HG02610 (cell line): ENCODE data around the gene SYAP1.
A peak's percentile ranks its signal among the peaks of the same experiment; 100 is the strongest.
"Not testable (repeated sequence)": the region's sequence is repeated elsewhere in the genome, so short reads cannot be mapped to it uniquely, and the experiment has no call there.

Experiments used
- ATAC-seq: cut with Tn5 transposase; IDR thresholded peaks from one replicate; pipeline ENCODE4 v1.9.1; 2021; ENCODE audit warnings: mild to moderate bottlenecking, moderate library complexity; ENCODE audit not compliant: unreplicated experiment

Gene SYAP1, protein sequence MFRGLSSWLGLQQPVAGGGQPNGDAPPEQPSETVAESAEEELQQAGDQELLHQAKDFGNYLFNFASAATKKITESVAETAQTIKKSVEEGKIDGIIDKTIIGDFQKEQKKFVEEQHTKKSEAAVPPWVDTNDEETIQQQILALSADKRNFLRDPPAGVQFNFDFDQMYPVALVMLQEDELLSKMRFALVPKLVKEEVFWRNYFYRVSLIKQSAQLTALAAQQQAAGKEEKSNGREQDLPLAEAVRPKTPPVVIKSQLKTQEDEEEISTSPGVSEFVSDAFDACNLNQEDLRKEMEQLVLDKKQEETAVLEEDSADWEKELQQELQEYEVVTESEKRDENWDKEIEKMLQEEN

DNA sequence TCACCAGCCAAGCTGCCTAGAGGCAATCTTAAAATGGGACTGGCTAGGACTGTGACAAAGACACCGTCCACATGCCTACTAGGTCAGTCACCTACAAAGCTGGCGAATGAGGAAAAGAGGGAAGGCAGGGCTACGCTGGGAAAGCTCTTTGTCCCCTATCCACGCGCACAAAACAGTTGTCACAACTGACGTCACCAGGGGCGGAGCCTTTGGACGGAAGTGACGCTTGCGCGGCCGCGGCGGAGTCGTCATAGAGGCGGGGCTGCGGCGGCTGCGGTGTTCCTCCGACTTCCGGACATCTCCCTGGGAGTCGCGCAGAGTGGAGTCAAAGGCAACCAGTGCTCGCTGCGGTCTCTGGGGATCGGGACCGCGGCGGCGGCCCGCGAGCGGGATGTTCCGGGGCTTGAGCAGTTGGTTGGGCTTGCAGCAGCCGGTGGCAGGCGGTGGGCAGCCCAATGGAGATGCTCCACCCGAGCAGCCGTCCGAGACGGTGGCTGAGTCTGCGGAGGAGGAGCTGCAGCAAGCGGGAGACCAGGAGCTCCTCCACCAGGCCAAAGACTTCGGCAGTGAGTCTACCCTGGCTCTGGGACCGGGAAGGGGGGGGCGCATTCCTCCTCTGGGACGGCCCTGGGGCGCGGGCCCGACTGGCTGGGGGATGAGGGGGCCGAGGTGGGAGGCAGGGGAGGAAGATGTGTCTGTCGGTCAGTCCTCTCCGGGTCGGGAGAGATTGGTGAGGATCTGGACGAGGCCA is at the start of gene SYAP1:
Gene SYAP1, plus strand, starts transcription at position 279 of the 751 bp plus-strand sequence. Its CDS starts 113 bp downstream, at position 392.
- ATAC-seq: peak; percentile 99

DNA sequence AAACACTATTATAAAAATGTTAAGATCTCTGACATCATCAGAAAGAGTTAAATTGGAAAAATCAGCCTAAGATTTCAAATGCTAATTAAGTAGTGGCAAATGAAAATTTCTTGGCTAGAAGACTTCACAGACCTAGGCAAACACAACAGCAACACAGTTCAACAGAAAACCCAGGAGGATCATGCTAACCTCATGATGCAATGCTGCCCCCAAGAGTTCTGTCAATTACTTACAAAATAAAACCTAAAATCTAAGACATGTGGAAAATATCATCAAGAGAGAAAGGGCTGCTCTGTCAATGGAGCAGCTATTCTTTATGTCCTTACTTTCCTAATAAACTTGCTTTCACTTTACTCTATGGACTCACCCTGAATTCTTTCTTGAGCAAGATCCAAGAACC is 48.4 kb upstream of the SYAP1 start:
- ATAC-seq: no peak

DNA sequence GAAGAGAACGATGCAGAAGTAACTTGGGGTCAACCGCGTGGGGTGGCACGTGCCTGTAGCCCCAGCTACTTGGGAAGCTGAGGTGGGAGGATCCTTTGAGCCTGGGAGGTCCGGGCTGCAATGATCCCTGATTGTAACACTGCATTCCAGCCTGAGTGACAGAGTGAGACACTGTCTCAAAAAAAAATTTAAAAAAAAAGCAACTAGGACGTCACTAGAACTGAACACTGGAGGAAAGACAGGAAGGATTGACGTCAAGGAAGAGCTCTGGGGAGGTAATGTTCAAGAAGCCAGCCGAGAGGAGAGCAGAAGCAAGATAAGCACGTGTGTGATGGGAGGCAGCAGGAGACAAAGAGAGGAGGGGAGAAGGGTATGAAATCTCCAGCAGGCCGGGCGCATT is 40.7 kb upstream of the SYAP1 start:
- no peak for ATAC-seq

- ATAC-seq: no peak
These were observed 36.3 kb upstream of the SYAP1 start for GRCh38 chrX:16683007-16683664.

DNA sequence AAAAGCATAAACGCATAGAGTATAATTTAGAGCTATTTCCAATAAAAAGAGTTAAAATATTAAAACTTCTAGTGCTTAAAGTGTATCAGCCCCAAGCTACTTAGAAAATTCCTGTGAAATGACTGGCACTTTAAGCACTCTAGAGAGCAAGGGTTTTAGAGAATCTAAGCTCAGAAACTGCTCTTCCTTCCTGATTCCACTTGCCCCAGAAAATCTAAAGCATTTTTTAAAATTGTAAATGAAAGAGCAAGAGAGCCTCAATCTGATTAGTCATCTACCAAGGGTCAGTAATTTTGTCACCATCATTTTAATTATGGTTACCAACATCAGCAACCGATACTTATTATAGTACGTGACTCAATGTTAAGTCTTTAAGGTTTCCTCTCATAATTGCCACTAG is 31.9 kb upstream of the SYAP1 start:
- no peak for ATAC-seq

DNA sequence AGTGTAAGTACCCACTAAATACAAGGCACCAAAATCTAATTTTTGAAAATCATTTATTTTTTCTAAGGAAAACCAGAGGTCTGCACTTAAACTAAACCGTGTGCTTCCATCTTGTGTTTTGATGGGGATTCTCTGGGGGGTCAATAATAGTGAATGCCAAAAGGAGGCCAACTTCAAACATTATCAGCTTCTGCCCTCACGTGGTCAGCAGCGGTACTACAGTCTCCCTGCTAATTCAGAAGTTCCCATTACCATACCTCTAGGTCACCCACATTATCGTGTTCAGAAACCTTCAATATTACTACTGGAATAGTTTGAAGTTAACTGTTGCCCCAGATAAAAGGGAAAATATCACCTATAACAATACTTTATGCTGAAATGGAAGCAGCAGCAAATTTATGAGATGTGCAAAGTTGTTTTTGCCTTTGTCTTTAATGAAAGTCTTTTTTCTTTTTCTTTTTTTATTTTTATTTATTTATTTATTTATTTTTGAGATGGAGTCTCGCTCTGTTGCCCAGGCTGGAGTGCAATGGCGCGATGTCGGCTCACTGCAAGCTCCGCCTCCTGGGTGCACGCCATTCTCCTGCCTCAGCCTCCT is 24.2 kb upstream of the SYAP1 start:
- no peak for ATAC-seq

GRCh38 chrX:16696956-16697355 is 22.5 kb upstream of the SYAP1 start:
- ATAC-seq: no peak

DNA sequence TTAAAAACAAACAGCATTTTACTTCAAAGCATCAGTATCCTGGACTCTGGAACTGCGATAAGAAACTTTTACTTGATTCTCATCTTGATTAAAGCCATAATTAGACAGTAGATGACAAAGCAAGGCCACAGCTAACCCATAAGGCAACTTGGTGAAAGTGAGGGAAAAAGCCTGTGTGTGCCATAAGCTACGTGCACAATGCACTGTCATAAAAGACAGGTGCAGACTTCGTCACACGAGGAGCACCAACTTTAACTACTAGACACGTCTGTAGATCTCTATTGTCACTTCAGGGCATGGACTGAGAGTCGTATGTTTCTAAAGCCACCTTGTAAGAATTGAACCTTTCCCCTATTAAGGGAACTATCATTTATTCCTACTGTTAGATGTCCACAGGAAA is 20.0 kb upstream of the SYAP1 start:
- ATAC-seq: no peak

DNA sequence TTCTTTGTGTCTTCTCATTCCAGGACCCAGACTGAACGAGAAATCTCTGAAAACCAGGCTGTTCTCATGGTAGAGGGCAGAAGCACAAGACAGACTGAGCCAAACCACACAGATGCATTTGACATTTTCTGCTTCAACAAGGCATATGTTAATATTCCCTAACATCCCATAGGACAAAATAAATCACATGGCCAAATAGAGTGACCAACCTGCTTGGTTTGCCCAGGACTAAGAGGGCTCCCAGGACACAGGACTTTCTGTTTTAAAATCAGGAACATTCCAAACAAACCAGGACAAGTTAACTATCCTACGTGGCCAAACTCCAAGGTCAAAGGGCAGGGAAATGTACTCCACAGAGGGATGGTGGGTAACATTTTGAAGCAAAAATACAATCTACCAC is 18.7 kb upstream of the SYAP1 start:
- ATAC-seq: no peak

DNA sequence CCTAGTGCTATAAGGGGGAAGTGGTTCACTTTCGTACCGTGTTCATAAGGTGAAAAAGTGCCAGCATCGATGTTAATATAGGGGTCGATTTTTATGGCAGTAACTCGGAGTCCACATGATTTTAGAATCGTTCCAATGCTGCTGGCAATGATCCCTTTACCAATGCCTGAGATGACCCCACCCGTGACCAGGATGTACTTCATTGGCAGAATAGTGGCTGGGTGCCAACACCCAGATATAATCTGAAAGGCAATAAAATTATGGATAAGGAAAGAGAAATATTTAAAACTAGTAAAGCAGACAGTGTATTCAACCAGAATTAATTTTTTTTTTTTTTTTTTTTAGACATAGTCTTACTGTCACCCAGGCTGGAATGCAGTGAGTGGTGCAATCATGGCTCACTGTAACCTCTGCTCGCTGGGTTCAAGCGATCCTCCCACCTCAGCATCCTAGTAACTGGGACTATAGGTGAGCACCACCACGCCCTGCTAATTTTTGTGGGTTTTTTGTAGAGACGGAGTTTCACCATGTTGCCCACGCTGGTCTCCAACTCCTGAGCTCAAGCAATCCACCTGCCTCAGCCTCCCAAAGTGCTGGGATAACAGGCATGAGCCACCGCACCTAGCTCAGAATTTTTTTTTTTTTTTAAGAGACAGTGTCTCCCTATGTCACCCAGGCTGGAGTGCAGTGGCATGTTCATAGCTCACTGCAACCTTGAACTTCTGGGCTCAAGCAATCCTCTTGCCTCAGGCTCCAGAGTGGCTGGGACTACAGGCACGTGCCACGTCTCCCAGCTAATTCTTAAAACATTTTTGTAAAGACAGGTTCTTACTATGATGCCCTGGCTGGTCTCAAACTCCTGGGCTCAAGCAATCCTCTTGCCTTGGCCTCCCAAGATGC is 16.5 kb upstream of the SYAP1 start:
- no peak for ATAC-seq

DNA sequence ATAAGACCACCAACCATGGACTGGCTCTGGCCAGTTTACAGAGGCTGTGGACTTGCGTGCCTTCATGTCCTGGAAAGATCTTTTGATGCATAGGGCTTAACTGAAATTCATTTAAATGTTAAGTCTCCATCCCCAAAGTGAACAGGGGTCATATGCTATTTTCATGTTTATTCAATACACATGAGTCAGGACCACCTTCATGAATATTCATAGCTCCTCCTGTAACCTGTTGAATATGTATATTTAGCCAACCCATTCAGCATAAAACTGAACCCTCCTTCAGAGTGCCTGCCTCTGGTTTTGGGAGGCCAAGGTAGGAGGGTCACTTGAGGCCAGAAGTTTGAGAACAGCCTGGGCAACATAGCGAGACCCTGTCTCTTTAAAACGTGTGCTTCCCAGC is 14.0 kb upstream of the SYAP1 start:
- ATAC-seq: no peak

- ATAC-seq: no peak
These were observed 11.4 kb upstream of the SYAP1 start for GRCh38 chrX:16708016-16708415.

DNA sequence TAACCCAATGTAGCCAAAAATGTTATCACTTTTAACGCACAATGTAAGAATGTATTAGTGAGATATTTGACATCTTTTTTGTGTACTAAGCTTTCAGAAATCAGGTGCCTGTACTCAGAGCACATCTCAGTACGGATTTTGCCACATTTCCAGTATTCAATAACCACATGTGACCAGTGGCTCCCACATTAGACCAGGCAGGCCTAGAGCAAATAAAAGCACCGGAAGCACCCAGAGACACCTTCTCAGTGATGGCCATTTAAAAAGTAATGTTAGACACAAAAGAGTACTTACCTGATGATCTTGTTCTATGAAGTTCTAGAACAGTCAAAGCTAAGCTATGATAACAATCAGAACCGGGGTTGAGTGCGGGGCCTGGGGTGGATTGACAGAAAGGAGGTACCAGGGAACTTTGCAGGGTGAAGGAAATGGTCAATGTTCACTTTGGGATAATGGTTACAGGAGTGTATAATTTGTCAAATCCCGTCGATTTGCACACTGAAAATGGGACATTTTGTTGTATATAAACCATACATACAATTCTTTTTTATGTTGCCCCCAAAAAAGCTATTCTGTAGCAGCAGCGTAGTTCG is 8.1 kb upstream of the SYAP1 start:
- no peak for ATAC-seq

DNA sequence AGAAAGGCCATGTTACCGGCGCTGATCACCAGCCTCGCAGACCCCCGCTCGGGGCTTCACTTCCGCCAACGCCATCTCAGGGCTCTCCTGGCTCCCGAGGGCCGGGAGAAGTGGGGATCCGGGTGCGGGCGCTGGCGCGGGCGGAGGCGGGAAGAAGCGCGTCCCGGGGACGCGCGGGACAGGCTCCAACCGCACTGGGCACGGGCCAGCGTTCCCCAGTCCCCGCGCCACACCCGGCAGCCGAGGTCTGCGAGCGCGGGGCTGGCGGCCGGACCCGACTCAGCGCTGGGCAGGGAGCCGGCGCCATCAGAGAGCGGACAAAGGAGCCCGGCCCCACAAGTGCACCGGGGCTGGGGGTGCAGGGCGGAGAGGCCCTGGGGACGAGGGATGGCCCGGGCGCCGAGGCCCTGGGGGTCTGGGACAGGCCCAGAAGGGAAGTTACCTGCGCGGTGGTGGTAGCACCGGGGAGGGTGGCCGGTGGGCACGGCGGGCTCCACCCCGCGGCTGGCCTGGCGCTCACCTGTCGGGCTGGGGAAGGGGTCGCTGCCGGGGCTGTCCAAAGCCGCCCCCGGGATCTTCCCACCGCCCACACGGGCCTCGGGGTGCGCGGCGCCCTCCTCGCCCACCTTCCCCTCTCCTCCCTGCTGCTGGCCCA is 7.4 kb upstream of the SYAP1 start:
- ATAC-seq: peak; percentile 27

DNA sequence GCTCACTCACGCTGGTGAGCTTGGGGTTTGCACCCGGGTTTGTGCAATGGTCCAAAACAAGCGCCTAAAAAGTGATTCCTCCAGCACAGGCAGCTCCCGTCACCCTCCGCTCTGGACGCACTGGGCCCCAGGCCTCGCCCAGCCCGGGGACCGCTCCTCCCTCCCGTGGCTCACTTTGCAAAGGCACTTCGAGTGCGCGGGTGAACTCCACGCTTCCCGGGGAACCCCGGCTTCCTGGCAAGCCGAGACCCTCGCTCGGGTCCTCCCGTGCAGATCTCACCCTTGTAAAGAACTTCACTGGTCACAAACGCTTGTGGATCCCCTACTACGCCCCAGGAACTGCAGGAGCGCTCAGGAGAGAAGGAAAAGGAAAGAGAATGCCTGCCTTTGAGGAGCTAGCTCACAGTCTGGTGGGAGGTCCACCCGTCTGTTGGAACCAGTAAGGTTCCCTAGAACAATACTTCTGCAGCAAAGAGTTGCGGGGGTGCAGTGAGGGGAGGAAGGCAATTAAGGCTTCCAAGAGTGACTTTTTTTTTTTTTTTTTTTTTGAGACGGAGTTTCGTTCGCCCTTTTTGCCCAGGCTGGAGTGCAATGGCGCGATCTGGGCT is 6.8 kb upstream of the SYAP1 start, which contains the start of gene CTPS2:
Gene CTPS2, minus strand, starts transcription at position 122 of the 608 bp plus-strand sequence. CDS start 9,767 bp downstream, outside the sequence.
- peak; percentile 85 for ATAC-seq

DNA sequence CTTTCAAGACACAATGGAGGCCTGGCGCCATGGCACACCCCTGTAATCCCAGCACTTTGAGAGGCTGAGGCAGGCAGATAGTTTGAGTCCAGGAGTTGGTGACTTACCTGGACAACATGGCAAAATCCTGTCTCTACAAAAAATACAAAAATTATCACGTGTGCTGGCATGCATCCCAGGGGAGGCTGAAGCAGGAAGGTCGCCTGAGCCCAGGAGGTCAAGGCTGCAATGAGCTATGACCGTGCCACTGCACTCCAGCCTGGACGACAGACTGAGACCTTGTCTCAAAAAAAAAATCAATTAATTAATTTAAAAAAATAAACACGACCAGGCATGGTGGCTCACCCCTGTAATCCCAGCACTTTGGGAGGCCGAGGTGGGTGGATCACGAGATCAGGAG is 4.9 kb upstream of the SYAP1 start:
- ATAC-seq: no peak

DNA sequence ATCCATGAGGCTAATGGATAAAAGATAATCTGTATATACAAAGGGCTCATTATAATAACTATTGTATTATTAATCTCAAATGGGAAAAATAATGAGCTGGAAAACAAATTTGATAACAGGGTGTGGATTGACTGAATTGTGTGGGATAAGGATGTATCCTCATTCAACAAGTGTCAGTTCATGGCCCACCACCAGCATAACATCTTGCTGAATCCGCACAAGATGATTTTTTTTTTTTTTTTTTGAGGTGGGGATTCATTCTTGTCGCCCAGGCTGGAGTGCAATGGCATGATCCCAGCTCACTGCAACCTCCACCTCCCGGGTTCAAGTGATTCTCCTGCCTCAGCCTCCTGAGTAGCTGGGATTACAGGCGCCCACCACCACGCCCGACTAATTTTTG is 3.8 kb upstream of the SYAP1 start:
- not testable (repeated sequence) for ATAC-seq

DNA sequence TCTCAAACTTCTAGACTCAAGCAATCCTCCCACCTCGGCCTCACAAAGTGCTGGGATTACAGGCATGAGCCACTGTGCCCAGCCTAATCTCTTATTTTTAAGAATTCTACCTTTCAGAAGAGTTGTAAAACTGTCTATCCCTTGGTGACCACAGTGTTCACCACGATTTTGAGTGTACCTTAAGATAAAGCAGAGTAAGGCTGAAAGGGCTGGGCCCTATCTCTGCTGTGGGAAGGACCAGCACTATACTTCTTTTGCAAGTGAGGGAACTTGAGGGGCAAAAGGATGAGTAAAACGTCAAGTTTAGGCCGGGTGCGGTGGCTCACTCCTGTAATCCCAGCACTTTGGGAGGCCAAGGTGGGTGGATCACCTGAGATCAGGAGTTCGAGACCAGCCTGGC is 3.0 kb upstream of the SYAP1 start:
- ATAC-seq: not testable (repeated sequence)

- peak; percentile 27 for ATAC-seq
These were observed 533 bp upstream of the SYAP1 start for GRCh38 chrX:16718824-16719333.
